Lower leg skin (tissue), 3 donors: ENCODE measurements around the gene MIF4GD.

Experiments
- CTCF ChIP-seq, 3 donors: fragments of 450-650 bp; IDR thresholded peaks; one replicate each; pipeline ENCODE4 v1.5.1; 2016; ENCODE audit warnings: antibody characterized with exemption in 3 of 3, mild to moderate bottlenecking in 3 of 3, moderate library complexity in 2 of 3
- POLR2A ChIP-seq, 2 donors: fragments of 450-650 bp; IDR thresholded peaks; one replicate each; pipeline ENCODE4 v1.6.1; 2016 to 2017; ENCODE audit warnings: antibody characterized with exemption in 2 of 2, mild to moderate bottlenecking in 1 of 2, moderate library complexity in 1 of 2

- TF ChIP-seq CTCF (IDR thresholded peaks at IDR 0.05) (no peak), POLR2A (IDR thresholded peaks at IDR 0.05) (no peak)
These were observed 4.5 kb downstream of the MIF4GD start for GRCh38 chr17:75266316-75267152.
